ENCODE data around the gene EPHB3.

Gene EPHB3

DNA sequence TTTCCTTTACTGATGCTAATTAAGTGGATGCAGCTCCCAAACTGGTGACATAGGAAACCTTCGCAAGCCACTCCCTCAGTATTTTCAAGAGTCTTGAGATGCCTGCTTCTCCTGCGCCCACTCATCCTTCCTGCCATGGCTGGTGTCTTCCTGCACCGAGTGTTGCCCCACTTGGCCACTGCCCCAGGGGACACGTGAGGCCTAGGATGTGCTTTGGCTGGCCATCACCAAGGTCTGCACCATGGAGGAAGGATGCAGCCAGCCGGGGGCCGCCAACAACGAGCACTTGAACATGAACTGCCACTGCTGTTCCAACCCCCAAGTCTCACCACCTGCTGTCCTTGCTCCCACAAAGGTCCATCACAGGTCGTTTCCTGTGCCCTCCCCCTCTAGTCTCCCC, 34.1 kb downstream of the EPHB3 start:
- H3K4me3 ChIP-seq (ENCODE audit: severe bottlenecking), result no peak overlapping the region
- H3K27ac ChIP-seq (ENCODE audit: poor library complexity, severe bottlenecking), result no peak overlapping the region
- no peaks in the 10 kb centered on the region for H3K9me3 ChIP-seq (ENCODE audit: severe bottlenecking)
- ATAC-seq (ENCODE audit: low read depth), result no peak
- TF ChIP-seq, protein P1, sequence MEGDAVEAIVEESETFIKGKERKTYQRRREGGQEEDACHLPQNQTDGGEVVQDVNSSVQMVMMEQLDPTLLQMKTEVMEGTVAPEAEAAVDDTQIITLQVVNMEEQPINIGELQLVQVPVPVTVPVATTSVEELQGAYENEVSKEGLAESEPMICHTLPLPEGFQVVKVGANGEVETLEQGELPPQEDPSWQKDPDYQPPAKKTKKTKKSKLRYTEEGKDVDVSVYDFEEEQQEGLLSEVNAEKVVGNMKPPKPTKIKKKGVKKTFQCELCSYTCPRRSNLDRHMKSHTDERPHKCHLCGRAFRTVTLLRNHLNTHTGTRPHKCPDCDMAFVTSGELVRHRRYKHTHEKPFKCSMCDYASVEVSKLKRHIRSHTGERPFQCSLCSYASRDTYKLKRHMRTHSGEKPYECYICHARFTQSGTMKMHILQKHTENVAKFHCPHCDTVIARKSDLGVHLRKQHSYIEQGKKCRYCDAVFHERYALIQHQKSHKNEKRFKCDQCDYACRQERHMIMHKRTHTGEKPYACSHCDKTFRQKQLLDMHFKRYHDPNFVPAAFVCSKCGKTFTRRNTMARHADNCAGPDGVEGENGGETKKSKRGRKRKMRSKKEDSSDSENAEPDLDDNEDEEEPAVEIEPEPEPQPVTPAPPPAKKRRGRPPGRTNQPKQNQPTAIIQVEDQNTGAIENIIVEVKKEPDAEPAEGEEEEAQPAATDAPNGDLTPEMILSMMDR (IDR thresholded peaks at IDR 0.05; ENCODE audit: poor library complexity, severe bottlenecking), result no peak
- H3K4me1 ChIP-seq (ENCODE audit: insufficient read depth, poor library complexity, severe bottlenecking), result peaks cover 2% of the 10 kb centered on the region
- no peaks in the 10 kb centered on the region for H3K27me3 ChIP-seq (ENCODE audit: insufficient read depth, poor library complexity, severe bottlenecking)
- DNase-seq (ENCODE audit: low spot score), result no peak
- no peaks in the 10 kb centered on the region for H3K36me3 ChIP-seq (ENCODE audit: low read depth)

DNA sequence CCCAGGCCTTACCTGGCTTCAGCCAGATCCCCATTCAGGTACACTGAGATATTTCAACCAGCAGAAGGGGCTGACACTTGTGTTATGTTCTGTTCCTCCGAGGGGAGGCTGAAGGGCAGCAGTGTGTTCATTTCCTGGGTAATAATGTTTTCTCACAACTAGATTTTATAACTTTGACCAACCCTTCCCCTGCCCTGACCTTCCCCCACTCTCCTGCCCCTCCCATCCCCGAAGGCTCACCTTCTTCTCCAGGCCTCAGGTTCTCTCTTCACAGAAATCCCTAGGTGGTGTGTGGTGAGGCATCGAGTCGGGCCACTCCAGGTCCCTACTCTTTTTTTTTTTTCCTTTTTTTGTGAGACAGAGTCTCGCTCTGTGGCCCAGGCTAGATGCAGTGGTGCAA, 34.6 kb downstream of the EPHB3 start:
- no peaks in the 10 kb centered on the region for H3K36me3 ChIP-seq (ENCODE audit: low read depth)
- no peaks in the 10 kb centered on the region for H3K27me3 ChIP-seq (ENCODE audit: insufficient read depth, poor library complexity, severe bottlenecking)
- ATAC-seq (ENCODE audit: low read depth), result no peak
- peaks cover 8% of the 10 kb centered on the region for H3K4me1 ChIP-seq (ENCODE audit: insufficient read depth, poor library complexity, severe bottlenecking)
- H3K4me3 ChIP-seq (ENCODE audit: severe bottlenecking), result no peak overlapping the region
- H3K9me3 ChIP-seq (ENCODE audit: severe bottlenecking), result no peaks in the 10 kb centered on the region
- TF ChIP-seq, protein P1 (IDR thresholded peaks at IDR 0.05; ENCODE audit: poor library complexity, severe bottlenecking), result no peak
- no peak for DNase-seq (ENCODE audit: low spot score)
- no peak overlapping the region for H3K27ac ChIP-seq (ENCODE audit: poor library complexity, severe bottlenecking)

DNA sequence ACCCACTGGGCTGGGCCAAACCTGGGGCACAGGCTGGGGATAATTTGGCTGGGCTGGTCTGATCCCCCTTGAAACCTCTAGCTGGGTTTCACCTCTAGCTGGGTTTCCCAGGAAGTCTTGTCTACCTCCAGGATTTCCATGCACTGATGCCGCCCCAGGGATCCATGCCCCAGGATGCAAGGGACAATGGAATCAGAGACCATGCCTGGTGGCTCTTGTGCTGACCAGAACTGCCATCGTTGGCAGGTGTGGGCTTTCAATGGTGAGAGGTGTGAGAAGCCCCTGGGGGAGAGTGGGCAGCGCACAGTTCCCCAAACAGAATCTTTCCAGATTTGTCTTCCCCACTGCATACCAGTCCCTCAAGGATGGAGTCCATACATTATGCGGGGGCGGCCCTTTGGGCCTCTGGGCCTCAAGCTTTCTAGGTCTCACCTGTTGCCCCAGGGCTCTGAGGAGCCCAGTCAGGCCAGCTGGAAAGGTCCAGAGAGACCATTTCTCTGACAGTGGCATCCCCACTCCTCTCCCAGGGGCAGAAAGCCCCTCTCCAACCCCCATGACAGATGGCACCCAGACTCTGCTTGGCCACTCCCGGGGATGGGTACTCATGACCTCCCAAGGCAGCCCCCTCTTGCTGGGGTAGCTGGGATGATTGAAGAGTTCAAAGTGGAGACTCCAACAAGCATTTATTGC, 35.4 kb downstream of the EPHB3 start:
- no peaks in the 10 kb centered on the region for H3K36me3 ChIP-seq (ENCODE audit: low read depth)
- H3K27me3 ChIP-seq (ENCODE audit: insufficient read depth, poor library complexity, severe bottlenecking), result peaks cover under 1% of the 10 kb centered on the region
- no peak overlapping the region for H3K4me3 ChIP-seq (ENCODE audit: severe bottlenecking)
- H3K9me3 ChIP-seq (ENCODE audit: severe bottlenecking), result no peaks in the 10 kb centered on the region
- no peak overlapping the region for H3K27ac ChIP-seq (ENCODE audit: poor library complexity, severe bottlenecking)
- peaks cover 10% of the 10 kb centered on the region for H3K4me1 ChIP-seq (ENCODE audit: insufficient read depth, poor library complexity, severe bottlenecking)
- DNase-seq (ENCODE audit: low spot score), result no peak
- ATAC-seq (ENCODE audit: low read depth), result no peak
- TF ChIP-seq, protein P1 (IDR thresholded peaks at IDR 0.05; ENCODE audit: poor library complexity, severe bottlenecking), result no peak

DNA sequence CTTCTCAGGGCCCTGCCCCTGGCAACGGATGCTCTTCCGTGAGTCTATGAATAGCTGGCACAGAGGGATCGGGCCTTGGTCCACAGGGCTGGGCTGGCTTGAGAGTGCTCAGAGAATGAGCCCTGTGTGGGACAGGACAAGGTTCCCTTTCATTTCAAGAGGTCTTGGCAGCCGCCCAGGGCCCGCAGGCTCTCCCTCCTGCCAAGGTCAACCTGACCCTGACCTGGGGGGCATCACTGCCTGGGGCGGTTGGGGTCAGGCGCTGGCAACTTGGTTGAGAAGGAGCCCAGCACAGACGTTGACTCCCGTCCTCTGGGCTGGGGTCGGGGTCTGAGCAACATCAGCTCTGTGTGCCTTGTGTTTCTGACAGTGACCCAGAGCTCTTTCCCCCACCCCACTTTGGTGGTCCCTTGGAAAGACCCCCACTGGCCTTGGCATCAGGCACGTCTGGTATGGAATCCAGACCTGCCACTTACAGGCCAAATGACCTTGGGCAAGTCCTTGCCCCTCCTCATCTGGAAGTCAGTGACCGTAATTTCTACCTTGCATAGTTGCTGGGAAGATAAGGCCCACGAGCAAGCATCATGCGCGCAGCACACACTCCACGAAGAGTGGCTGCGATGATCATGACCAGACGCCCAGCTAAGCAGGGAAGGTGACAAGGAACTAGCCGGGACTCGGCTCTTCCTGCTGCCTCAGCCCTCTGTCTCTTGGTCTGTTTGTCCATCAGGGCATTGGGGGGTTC, 36.4 kb downstream of the EPHB3 start:
- H3K36me3 ChIP-seq (ENCODE audit: low read depth), result no peaks in the 10 kb centered on the region
- DNase-seq (ENCODE audit: low spot score) (no peak), ATAC-seq (ENCODE audit: low read depth) (no peak)
- peaks cover 11% of the 10 kb centered on the region for H3K27me3 ChIP-seq (ENCODE audit: insufficient read depth, poor library complexity, severe bottlenecking)
- H3K27ac ChIP-seq (ENCODE audit: poor library complexity, severe bottlenecking), result no peak overlapping the region
- TF ChIP-seq, protein P1 (IDR thresholded peaks at IDR 0.05; ENCODE audit: poor library complexity, severe bottlenecking), result no peak
- H3K4me3 ChIP-seq (ENCODE audit: severe bottlenecking), result no peak overlapping the region
- peaks cover 10% of the 10 kb centered on the region for H3K4me1 ChIP-seq (ENCODE audit: insufficient read depth, poor library complexity, severe bottlenecking)
- no peaks in the 10 kb centered on the region for H3K9me3 ChIP-seq (ENCODE audit: severe bottlenecking)

DNA sequence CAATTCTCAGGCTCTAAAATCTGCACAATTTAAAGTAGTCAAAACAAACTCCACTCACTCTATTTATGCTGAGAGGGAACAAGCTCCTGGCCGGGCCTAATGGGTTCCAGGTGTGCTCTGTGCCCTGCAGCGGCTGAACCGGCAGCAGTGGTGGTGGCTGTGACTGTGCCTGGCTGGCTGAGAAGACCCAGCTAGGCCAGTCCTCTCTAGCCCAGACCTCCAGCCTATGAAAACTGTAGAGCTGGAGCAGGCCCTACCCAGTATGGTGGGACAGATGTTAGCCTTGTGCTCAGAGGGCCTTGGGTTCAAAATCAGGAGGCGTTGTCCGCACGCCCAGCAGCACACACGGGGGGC, 37.0 kb downstream of the EPHB3 start:
- H3K4me3 ChIP-seq (ENCODE audit: severe bottlenecking), result no peak overlapping the region
- H3K27me3 ChIP-seq (ENCODE audit: insufficient read depth, poor library complexity, severe bottlenecking), result peaks cover 16% of the 10 kb centered on the region
- ATAC-seq (ENCODE audit: low read depth), result no peak
- TF ChIP-seq, protein P1 (IDR thresholded peaks at IDR 0.05; ENCODE audit: poor library complexity, severe bottlenecking), result no peak
- H3K4me1 ChIP-seq (ENCODE audit: insufficient read depth, poor library complexity, severe bottlenecking), result peaks cover 10% of the 10 kb centered on the region
- no peaks in the 10 kb centered on the region for H3K36me3 ChIP-seq (ENCODE audit: low read depth)
- DNase-seq (ENCODE audit: low spot score), result no peak
- H3K9me3 ChIP-seq (ENCODE audit: severe bottlenecking), result no peaks in the 10 kb centered on the region
- H3K27ac ChIP-seq (ENCODE audit: poor library complexity, severe bottlenecking), result no peak overlapping the region
